Hematopoietic multipotent progenitor cell treated with erythropoietin and hydrocortisone succinate and interleukin-3 and kit ligand, for 4 days (in vitro differentiated cells): ENCODE results near the gene CNTNAP3.
"Not testable (repeated sequence)": the region's sequence is repeated elsewhere in the genome, so short reads cannot be mapped to it uniquely, and the experiment has no call there.

Source experiments
- DNase-seq: peaks from one replicate; pipeline ENCODE4 v3.0.0-alpha.2; 2015

The CNTNAP3 gene

GRCh38 chr9:39287980-39288379 lies at the start of gene CNTNAP3:
TSS of gene CNTNAP3 (minus strand) at chr9:39288167. CDS start at chr9:39288064, 103 bp downstream.
- DNase-seq, result not testable (repeated sequence)

DNA sequence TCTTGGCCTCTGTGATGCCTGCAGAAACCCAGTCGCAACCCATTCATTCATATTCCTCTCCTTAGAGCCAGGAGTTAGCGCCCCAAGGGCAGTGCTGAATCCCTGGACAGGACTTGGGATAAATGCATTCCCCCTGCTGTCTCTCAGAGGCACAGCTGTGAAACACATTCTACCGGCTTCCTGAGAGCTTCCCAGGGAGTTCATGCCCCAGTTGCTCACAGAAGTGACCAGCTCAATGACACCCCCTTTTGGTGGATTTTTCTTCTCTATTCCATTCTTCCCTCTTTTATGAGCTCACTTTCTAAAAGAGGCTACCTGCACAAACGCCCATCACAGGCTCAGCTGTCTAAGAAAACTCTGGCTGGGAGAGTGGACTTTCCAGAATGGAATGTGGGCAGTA lies 8.0 kb downstream of the CNTNAP3 start:
- not testable (repeated sequence) for DNase-seq

- not testable (repeated sequence) for DNase-seq
Measured at GRCh38 chr9:39242513-39242912, 45.5 kb downstream of the CNTNAP3 start.

DNA sequence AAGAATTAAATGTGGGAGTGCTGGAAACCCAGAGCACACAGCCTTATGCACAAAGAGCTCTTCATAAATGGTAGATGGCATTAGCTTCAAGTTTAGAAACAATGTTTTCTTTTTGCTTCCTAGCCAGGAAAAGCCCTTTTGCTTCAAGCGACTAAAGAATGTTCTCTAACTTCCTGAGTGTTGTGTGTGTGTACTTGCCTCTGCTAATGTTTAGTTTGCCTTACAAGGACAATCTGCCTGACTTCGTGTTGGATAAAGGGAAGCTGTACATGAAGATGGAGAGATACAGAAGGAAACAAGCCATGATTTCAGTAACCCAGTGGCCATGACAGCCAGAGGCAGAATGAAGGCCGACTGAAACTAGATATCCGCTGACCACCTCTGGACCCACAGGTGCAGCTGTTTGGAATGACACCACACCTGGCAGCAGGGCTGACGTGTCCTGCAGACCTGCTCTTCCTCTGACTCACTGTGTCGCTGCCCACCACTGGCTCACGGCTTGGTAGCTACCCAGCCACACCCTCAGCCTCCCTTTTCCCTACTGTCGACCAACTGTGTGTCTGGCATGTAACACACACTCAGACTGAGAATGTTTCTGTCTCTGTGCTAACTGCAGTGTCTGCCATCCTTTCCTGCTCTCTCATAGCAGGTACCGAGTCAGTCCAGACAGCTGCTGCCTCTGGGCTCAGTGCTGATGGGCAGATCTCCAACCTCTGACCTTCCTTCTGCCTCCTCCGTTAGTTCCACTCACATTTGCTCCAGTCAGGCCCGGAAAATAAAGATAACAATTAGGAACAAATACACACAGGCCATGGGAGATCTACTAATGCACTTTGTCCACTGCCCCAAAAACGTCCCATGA lies 55.6 kb downstream of the CNTNAP3 start:
- not testable (repeated sequence) for DNase-seq

- not testable (repeated sequence) for DNase-seq
Measured at GRCh38 chr9:39215976-39216375, 72.0 kb downstream of the CNTNAP3 start.

DNA sequence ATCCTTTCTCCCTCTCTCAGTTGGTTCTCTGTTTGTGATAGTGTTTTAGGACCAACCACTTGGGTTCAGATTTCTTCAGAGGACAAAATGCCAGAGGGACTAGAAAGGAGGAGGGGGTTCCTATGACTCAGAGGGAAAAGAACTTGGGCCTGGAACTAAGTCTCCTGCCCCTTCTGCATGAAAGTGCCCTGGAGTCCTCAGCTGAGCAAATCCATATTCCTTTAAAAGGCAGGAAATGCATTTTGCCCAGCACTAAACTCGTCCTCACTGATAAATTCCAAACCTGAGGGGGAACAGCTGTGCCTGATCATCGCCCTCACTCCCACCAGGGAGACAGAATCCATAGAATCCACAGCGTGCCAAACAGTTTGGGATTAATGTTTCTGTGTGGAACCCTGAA lies 78.2 kb downstream of the CNTNAP3 start:
- DNase-seq, result not testable (repeated sequence)

DNA sequence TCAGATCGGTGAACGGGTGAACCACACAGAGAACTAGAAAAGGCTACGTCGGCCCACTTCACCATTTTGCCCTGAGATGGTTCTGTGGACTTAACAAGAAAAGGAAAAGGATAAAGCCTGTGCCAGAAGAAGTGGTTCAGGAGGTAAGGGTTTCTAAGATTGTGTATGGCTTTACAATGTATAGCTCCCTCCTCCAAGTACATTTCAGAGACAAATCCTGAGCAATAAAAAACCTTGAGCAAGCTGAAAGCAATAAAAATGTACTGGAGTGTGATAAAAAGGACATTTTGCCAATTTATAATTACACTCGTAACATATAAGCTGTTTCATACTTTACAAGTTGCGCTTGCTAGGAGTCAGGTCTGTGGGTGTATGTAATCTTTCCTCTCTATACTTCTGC lies 81.3 kb downstream of the CNTNAP3 start:
- not testable (repeated sequence) for DNase-seq

GRCh38 chr9:39205842-39206241 lies 82.1 kb downstream of the CNTNAP3 start:
- DNase-seq, result not testable (repeated sequence)

DNA sequence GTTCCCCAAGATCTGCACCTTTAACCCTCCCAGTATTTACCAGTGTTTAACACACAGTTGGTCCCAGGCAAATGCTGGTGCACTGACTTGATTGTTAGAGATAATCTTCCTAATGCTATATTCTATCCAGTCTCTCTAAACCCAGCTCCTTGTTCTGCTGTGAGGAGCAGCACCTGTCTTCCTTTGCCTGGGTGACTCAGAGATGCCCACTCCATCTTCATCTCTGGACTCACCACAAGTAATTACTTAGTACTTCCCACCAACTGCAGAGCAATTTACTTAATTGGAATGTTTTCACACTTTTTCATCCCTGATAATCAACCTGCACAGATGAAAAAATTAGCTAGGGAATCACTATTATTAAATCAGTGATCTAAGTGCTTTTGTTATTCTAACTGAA lies 87.6 kb downstream of the CNTNAP3 start:
- DNase-seq, result not testable (repeated sequence)

- not testable (repeated sequence) for DNase-seq
Measured at GRCh38 chr9:39198000-39198709, 89.8 kb downstream of the CNTNAP3 start.

DNA sequence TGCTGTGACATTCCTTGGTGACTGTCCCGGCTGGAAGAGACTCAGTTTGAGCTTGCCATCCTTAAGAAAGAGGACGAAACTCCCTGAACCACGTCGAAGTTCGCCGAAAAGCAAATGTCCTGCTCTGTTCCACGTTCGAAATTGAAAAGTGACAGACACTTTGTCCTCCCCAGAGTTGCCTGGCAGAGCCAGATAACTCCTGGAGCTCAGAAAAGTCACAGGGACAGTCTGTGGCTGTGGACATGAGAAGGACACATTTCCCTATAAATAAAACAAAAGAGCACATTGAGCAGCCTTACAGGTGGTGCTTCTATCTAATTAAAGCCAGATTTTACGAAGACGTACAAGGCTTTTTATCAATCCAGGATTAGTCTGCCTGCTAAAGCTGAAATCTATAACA lies 116.6 kb downstream of the CNTNAP3 start:
- not testable (repeated sequence) for DNase-seq

- not testable (repeated sequence) for DNase-seq
Measured at GRCh38 chr9:39157714-39158113, 130.3 kb downstream of the CNTNAP3 start.

DNA sequence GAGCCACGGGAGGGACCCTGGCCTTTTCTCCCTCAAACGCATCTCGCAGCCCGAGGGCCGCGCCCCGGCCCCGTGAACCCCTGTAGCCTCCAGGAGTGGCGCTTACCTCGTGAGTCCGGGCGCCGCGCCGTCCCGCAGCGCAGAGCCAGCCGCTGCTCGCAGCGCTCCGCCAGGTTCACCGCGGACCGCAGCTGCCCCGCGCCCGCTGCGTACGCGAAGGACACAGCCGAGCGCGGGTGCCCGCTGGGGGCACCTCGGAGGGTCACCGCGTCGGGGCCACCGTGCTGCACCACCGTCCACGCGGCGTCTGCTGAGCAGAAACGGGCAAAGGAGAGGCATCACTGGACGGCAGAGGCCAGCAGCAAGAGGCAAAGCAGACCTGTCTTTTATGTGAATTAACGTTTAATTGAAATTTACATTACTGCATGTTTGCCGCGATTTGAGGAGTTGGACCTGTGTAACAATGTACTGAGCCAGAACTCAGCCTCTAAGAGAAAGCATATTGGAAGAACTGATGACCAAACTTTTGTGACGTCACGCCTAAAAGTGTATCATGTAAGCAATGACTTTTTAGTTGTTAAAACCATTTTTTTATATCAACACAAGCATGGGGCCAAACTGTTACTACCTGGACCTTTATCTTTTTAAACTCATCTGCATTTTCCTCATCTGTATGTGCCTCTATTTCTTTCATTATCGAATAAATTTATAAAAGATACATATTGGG lies 155.0 kb downstream of the CNTNAP3 start:
- not testable (repeated sequence) for DNase-seq

DNA sequence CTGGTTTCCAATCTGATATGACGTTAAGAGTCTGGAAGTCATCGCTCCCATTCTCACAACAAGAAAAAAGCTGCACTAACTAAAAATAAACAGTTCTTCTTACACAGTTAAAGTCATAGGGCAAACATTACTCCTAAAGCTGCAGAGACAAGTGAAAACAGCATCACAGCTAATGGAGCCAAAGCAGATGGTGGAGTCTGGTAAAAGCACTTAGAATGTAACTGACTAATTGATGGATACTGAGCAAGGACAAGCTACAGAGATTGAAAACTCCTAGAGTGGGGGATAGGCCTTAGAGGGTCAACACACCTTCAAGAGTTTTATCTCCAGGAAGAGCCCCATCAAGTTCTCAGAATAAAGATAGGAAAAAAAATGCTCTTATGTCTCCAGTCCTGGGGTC lies 166.6 kb downstream of the CNTNAP3 start:
- DNase-seq, result not testable (repeated sequence)

DNA sequence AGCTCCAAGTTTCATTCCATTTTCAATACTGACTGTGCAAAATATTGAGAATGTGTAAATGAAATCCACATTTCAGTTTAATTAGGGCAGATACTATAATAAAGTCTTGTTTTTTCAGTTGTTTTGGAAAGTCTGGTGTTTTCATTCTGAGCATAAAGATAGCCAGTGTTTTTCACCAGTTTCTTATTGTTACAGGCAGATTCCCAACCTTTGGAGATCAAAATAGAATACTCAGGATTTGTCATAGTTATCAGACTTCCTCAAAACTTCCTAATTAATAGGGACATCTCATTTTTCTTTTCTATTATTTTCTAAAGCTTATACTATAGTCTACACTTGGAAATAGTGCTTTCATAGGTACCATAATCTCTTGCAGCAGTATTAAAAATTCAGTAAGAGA lies 176.2 kb downstream of the CNTNAP3 start:
- DNase-seq, result not testable (repeated sequence)

GRCh38 chr9:39108145-39108544 lies 179.8 kb downstream of the CNTNAP3 start:
- DNase-seq, result no peak

- DNase-seq, result not testable (repeated sequence)
Measured at GRCh38 chr9:39097208-39097607, 190.8 kb downstream of the CNTNAP3 start.

- not testable (repeated sequence) for DNase-seq
Measured at GRCh38 chr9:39085311-39085710, 202.7 kb downstream of the CNTNAP3 start.

DNA sequence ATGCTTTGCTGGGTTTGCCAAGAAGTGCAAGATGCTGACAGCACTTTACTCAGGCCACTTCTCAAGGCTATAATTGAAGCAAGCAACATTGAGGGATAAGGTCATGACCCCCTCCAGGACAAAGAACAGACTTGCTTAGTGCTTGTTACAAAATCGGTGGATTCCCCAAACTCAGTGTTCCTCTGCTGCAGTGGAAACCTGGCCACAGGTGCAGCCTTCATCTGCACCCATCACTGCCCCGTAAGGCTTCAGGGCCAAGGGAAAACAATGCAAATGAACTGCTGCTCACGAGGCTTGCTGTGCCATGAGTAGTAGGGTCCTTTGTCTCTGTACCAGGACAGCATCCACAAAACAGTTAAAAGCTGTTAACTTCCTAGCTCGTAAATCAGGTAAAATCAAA lies 205.4 kb downstream of the CNTNAP3 start:
- DNase-seq, result not testable (repeated sequence)

- not testable (repeated sequence) for DNase-seq
Measured at GRCh38 chr9:39080081-39080480, 207.9 kb downstream of the CNTNAP3 start.

GRCh38 chr9:39078621-39079256 lies 209.2 kb downstream of the CNTNAP3 start:
- peak; percentile 31 for DNase-seq

- not testable (repeated sequence) for DNase-seq
Measured at GRCh38 chr9:39073537-39073936, 214.4 kb downstream of the CNTNAP3 start.

DNA sequence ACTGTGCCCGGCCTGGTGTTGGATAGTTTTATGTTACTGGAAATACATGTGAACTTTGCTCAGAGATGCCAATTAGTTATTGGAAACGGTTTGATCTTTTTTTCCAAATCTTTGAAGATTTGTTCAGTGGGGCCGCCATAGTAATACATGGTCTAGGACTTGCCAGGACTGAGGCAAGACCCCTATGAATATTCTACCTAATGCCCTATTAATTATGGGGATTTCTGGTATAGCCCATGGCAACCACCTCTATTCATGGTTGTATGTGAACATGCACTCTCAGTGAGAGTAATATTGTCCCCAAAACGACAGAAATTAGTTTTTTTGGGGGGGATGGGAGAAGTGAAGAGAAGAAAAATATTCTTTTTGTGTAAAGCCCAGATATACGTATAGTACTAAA lies 220.3 kb downstream of the CNTNAP3 start:
- DNase-seq, result not testable (repeated sequence)
